Pancreas (tissue), 10 donors: ENCODE measurements around the gene SCGN. TPM values are rescaled to one million over a fixed set of nuclear protein-coding genes. Genes with fewer than 3 reads are reported as not detected.

Experiments
- ATAC-seq, 4 donors: fragments of 200-7000 bp; cut with Tn5 transposase; one replicate each; pipeline versions ENCODE4 v1.8.0 to v1.9.1; 2020; ENCODE audit warnings: mild to moderate bottlenecking in 4 of 4, moderate library complexity in 4 of 4
- DNase-seq, 6 donors: peaks; one replicate each; pipeline ENCODE4 v3.0.0-alpha.2; 2020
- FAIRE-seq: peaks from 2 replicates; lab custom pipeline; 2012; peaks lifted over from hg19 to GRCh38; lab: Jason Lieb, UNC
- H3K27ac ChIP-seq, 4 donors: fragments of 200-600 bp; sonication (generic); 1 replicate in 3 of 4; 2 replicates in 1 of 4; pipeline versions ENCODE4 v1.5.0 to v1.8.0; 2020
- H3K27me3 ChIP-seq, 4 donors: fragments of 200-600 bp; one replicate each; pipeline ENCODE4 v1.8.0; 2021
- H3K36me3 ChIP-seq, 3 donors: fragments of 200-600 bp; sonication (generic) in 1 of 3; one replicate each; pipeline versions ENCODE4 v1.5.0 to v1.8.0; 2020 to 2021
- H3K4me1 ChIP-seq, 3 donors: fragments of 200-600 bp; one replicate each; pipeline ENCODE4 v1.8.0; 2021
- H3K4me3 ChIP-seq, 4 donors: fragments of 200-600 bp; sonication (generic) in 2 of 4; one replicate each; pipeline versions ENCODE4 v1.5.0 to v1.8.0; 2020 to 2021
- H3K9me3 ChIP-seq, 4 donors: fragments of 200-600 bp; one replicate each; pipeline ENCODE4 v1.8.0; 2021
- CTCF ChIP-seq, 4 donors: fragments of 200-600 bp; sonication (generic) in 3 of 4; IDR thresholded peaks; one replicate each; pipeline versions ENCODE4 v1.5.0 to v1.8.0; 2021; ENCODE audit warnings: antibody characterized with exemption in 4 of 4
- WGBS, 2 donors: extraction: QIAGEN DNeasy Blood & Tissue Kit; methylation state at CpG; one replicate each; pipeline ENCODE4 v1.1.7; 2013; 5-methylcytosine and 5-hydroxymethylcytosine counted together
- intact Hi-C, 3 donors: fragments of 100-400 bp; cut with DNase I; formaldehyde crosslinking; loops; one replicate each; pipeline versions ENCODE4 v1.11.1 to v1.14.2; 2022
- polyA plus RNA-seq, 2 donors: library from polyadenylated mRNA; stranded (reverse); fragments of 200-250 nt; gene quantifications; one replicate each; pipeline ENCODE4 v1.2.3, GENCODE V29; 2013
- total RNA-seq, 6 donors: library from RNA; stranded (reverse); fragmentation: NEBNext Ultra II Directional in 4 of 6; extraction: Animal tissue kit (Norgen Biotek cat#: 25700) in 4 of 6; gene quantifications; one replicate each; pipeline versions ENCODE4 v1.2.1 to v1.2.4, GENCODE V29; 2021 to 2023
- donor health status: healthy with polysubstance abuse.
- donor health status: DM: no; HTN: no; CAD: no; lungs with moderate emphysema.
- donor health status: DM: no; HTN: no; CAD: no.
- donor health status: control.
- donor health status: control.
- donor health status: Bipolar disorder and iron deficiency.
- donor health status: DM: yes; HTN: yes; CAD: no.
- donor health status: DM: no; HTN: no; CAD: no.
- donor health status: DM: no; HTN: no; CAD: no.
- donor health status: DM: yes; HTN: yes; CAD: no.

The SCGN gene
- total and polyA plus RNA-seq, 8 donors, result 13.4 to 224 (median 30.3) TPM

- FAIRE-seq, result no peak
- Histone ChIP-seq H3K27me3 (no peaks in the 10 kb centered on the region), H3K4me1 (peaks cover 0 to 4% (median 0%) of the 10 kb centered on the region in 3 donors), H3K9me3 (no peaks in the 10 kb centered on the region), H3K4me3 (no peak overlapping the region), H3K27ac (no peak overlapping the region), H3K36me3 (no peaks in the 10 kb centered on the region)
- WGBS, 2 donors, result 84 to 89% methylated on average over 4 of the region's 4 CpGs
- no peak for ATAC-seq
- no peak for DNase-seq
- intact Hi-C loops, result no loop called here
- no peak for TF ChIP-seq CTCF (IDR thresholded peaks at IDR 0.05)
Observed at GRCh38 chr6:25694366-25694765, 42.4 kb downstream of the SCGN start.

DNA sequence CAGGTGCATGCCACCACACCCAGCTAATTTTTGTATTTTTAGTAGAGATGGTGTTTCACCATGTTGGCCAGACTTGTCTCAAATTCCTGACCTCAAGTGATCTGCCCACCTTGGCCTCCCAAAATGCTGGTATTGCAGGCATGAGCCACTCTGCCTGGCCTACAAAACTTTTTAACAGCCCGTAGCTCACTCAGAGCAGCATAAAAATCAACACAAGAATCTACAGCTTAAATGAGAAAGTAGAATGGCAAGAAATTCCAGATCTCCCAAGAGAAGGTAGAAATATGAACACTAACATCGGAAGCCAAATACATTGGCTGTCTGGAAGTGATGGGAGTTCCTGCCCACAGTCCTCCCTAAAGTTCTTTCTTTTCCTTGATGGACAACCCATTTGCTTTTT lies 43.7 kb downstream of the SCGN start:
- intact Hi-C loops, result no loop called here
- DNase-seq (no peak), FAIRE-seq (no peak), ATAC-seq (no peak)
- Histone ChIP-seq H3K27me3 (no peaks in the 10 kb centered on the region), H3K4me1 (peaks cover 0 to 4% (median 0%) of the 10 kb centered on the region in 3 donors), H3K4me3 (no peak overlapping the region), H3K27ac (no peak overlapping the region), H3K36me3 (no peaks in the 10 kb centered on the region), H3K9me3 (no peaks in the 10 kb centered on the region)
- WGBS, 2 donors, result 86 to 92% methylated on average over 2 of the region's 2 CpGs
- TF ChIP-seq CTCF (IDR thresholded peaks at IDR 0.05), result no peak

- ATAC-seq (no peak), DNase-seq (no peak), FAIRE-seq (no peak)
- Histone ChIP-seq H3K27me3 (no peaks in the 10 kb centered on the region), H3K36me3 (no peaks in the 10 kb centered on the region), H3K27ac (no peak overlapping the region), H3K4me1 (peaks cover 0 to 4% (median 0%) of the 10 kb centered on the region in 3 donors), H3K9me3 (no peaks in the 10 kb centered on the region), H3K4me3 (no peak overlapping the region)
- no peak for TF ChIP-seq CTCF (IDR thresholded peaks at IDR 0.05)
- 59 to 80% methylated on average over 1 of the region's 1 CpG for WGBS, 2 donors
- intact Hi-C loops, result no loop called here
Observed at GRCh38 chr6:25697537-25698340, 45.7 kb downstream of the SCGN start.

DNA sequence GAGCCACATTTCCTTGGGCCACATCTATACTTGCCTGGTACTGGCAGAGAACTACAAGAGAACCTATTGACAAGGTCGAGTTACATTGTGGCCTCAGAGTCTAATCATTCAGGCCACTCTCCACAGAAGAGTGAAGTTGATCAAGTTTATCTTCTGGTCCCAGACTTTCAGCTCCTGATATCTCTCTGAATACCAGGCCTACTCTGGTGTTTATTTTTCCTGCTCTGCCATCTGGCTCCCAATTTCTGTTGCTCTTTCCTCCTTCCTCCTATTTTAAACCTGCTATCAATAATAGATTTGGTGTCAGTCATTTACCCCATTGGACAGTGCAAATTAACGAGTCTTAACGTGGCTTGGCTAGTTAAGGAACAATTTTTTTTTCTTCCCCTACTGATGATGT lies 46.6 kb downstream of the SCGN start:
- DNase-seq (no peak), FAIRE-seq (no peak), ATAC-seq (peak in 3 of 4 donors; percentile 43 to 64 (median 48))
- Histone ChIP-seq H3K4me1 (peaks cover 0 to 4% (median 0%) of the 10 kb centered on the region in 3 donors), H3K4me3 (no peak overlapping the region), H3K36me3 (no peaks in the 10 kb centered on the region), H3K27ac (no peak overlapping the region), H3K27me3 (no peaks in the 10 kb centered on the region), H3K9me3 (no peaks in the 10 kb centered on the region)
- no peak for TF ChIP-seq CTCF (IDR thresholded peaks at IDR 0.05)
- intact Hi-C loops, result no loop called here
- 13 to 15% methylated on average over 3 of the region's 3 CpGs for WGBS, 2 donors

DNA sequence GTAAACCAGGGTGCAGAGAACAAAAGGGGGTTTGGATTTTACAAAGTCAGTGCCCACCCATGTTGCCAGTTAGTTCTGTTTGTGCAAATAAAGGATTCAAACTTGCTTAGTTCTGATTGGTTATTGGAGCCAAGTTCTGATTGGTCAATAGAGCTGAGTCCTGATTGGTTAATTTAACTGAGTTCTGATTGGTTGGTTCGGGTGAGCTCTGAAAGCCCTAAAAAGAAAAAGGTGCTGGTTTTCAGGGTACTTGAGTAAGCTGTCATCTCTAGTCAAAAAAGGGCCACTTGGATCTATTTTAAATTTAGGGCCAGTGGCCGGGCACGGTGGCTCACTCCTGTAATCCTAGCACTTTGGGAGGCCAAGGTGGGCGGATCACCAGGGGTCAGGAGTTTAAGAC lies 47.6 kb downstream of the SCGN start:
- H3K36me3 ChIP-seq, result no peaks in the 10 kb centered on the region
- DNase-seq, result no peak
- 96 to 97% methylated on average over 4 of the region's 4 CpGs for WGBS, 2 donors
- H3K4me3 ChIP-seq, result no peak overlapping the region
- ATAC-seq, result no peak
- intact Hi-C loops, result no loop called here
- no peak for TF ChIP-seq CTCF (IDR thresholded peaks at IDR 0.05)
- FAIRE-seq, result no peak
- H3K9me3 ChIP-seq, result no peaks in the 10 kb centered on the region
- H3K4me1 ChIP-seq, result peaks cover 0 to 4% (median 0%) of the 10 kb centered on the region in 3 donors
- no peak overlapping the region for H3K27ac ChIP-seq
- no peaks in the 10 kb centered on the region for H3K27me3 ChIP-seq
